ENCODE results near the gene TMEM140.
"Not testable (repeated sequence)": the region's sequence is repeated elsewhere in the genome, so short reads cannot be mapped to it uniquely, and the experiment has no call there.

The TMEM140 gene

GRCh38 chr7:135159359-135160085 lies 11.7 kb downstream of the TMEM140 start:
- peak; percentile 77 to 84 for ATAC-seq

DNA sequence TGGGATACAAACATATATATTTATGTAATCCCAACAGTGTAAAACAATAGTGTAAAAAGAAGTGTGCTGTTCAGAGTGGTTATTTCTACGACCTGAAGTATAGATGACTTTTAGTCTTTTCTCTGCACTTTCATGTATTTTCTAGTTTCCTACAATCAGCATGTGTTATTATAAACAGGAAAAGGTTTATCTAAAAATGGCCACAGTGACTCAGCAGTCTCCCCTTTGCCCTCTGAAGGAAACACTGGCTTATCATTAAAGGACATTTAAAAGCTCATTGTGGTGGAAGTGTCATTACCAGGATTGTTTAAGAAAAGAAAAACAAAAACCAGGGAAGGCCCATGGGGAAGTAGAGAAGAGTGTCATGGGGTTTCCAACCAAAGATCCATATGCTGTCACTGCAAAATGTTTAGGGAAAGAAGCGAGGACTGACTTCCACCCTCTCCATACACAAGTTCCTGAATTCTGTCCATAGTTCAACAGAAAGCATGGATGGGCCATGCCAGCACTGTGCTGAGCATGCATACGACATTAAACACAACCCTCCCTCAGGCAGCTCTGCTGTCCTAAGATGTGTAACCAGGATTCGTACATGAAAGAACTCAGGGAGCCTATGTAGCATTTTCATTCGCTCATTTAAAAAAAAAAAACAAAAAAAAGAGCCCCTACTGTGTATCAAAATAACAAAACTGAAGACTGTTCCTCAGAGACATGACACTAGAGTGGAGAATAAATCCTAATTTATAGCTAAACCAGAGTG lies 12.4 kb downstream of the TMEM140 start:
- ATAC-seq: peak; percentile 44 to 57

- no peak for ATAC-seq
Observed at GRCh38 chr7:135160858-135161653, 13.2 kb downstream of the TMEM140 start.

GRCh38 chr7:135161669-135162068 lies 13.8 kb downstream of the TMEM140 start:
- ATAC-seq: no peak

DNA sequence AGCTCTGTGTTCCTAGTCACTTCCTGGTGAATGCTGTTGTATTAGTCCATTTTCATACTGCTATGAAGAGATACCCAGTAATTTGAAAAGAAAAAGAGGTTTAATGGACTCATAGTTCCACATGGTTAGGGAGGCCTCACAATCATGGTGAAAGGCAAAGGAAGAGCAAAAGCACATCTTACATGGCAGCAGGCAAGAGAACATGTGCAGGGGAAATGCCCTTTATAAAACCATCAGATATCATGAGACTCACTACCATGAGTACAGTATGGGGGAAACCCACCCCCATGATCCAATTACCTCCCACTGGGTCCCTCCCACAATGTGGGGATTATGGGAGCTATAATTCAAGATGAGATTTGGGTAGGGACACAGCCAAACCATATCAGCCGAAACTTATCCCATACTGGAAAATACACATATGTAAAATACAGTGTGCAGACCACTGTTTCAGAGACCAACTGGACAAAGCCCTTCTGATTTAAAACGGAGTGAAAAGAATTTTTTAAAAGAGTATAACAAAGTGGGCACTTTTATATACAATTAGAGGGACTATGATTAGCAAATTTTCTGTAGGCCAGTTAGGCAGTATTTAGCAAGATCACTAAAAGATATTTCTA lies 14.6 kb downstream of the TMEM140 start:
- no peak for ATAC-seq

DNA sequence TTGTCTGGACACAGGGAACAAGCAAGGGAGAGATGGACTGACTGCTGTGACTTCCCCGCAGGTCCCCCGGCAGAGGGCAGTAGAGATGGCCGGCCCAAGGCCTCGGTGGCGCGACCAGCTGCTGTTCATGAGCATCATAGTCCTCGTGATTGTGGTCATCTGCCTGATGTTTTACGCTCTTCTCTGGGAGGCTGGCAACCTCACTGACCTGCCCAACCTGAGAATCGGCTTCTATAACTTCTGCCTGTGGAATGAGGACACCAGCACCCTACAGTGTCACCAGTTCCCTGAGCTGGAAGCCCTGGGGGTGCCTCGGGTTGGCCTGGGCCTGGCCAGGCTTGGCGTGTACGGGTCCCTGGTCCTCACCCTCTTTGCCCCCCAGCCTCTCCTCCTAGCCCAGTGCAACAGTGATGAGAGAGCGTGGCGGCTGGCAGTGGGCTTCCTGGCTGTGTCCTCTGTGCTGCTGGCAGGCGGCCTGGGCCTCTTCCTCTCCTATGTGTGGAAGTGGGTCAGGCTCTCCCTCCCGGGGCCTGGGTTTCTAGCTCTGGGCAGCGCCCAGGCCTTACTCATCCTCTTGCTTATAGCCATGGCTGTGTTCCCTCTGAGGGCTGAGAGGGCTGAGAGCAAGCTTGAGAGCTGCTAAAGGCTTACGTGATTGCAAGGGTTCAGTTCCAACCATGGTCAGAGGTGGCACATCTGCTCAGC lies 16.6 kb downstream of the TMEM140 start:
- ATAC-seq: no peak

GRCh38 chr7:135165862-135166261 lies 18.0 kb downstream of the TMEM140 start:
- ATAC-seq: no peak

GRCh38 chr7:135166338-135166990 lies 18.6 kb downstream of the TMEM140 start:
- no peak for ATAC-seq

- ATAC-seq: no peak
Observed at GRCh38 chr7:135167365-135167917, 19.6 kb downstream of the TMEM140 start.

GRCh38 chr7:135168001-135168400 lies 20.1 kb downstream of the TMEM140 start:
- ATAC-seq: no peak

DNA sequence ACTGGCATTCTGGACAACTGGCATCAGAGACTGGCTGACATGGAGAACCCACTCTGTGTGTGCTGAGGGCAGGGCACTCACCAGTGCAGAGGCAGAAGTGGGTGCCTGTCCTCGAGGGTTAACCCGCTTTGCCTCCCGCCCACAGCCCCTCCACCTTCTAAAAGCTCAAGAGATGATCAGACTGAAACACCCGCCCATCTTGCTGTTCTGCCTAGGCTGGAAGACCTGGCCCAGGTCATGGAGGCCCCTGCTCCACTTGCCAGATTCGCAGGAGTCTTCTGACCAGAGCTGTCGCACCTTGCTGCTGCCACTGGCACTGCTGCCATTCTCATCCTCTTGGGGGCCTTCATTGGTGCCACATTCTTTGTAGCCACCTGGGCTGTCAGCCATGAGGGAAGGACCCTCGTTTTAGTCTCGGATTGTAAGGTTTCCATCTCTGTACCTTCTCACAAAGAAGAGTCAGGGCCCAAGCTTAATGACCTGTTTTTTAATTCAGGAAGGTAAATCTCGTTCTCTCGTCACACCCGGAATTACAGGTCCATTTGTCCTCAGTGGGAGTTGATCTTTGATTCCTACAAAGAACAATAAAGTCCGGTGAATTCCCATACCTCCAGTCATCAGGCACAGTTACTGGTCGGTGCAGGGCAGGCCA lies 20.7 kb downstream of the TMEM140 start:
- ATAC-seq: no peak

GRCh38 chr7:135169141-135169963 lies 21.5 kb downstream of the TMEM140 start:
- ATAC-seq: peak; percentile 42 to 50

- ATAC-seq: no peak
Observed at GRCh38 chr7:135169964-135170273, 22.0 kb downstream of the TMEM140 start.

- peak; percentile 80 to 84 for ATAC-seq
Observed at GRCh38 chr7:135170274-135170997, 22.6 kb downstream of the TMEM140 start, which contains the start of gene CYREN. CYREN (minus strand) TSS chr7:135170707; CDS start chr7:135168922, 1,785 bp downstream.

DNA sequence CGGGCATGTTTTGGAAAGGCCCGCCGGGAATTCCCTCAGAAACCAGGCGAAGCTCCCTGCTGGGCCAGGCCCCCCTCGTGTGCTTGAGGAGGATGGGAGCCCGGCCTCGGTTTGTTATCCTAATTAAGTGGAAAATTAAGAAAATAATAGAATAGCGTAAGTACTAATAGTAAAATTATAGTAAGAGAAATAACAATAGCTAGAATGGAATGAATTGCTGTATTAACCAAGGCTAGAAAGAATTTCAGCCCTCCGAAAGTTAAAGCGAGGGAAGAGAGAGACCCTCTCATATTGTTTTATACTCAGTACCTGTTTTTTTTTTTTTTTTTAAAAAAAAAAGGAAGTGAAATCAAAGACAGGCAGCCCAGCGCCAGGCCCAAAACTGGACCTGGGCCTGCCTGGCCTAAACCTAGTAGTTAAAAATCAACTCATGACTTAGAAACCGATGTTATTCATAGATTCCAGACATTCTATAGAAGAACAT lies 23.2 kb downstream of the TMEM140 start:
- ATAC-seq: not testable (repeated sequence)

- ATAC-seq: not testable (repeated sequence)
Observed at GRCh38 chr7:135171581-135172291, 23.9 kb downstream of the TMEM140 start.

DNA sequence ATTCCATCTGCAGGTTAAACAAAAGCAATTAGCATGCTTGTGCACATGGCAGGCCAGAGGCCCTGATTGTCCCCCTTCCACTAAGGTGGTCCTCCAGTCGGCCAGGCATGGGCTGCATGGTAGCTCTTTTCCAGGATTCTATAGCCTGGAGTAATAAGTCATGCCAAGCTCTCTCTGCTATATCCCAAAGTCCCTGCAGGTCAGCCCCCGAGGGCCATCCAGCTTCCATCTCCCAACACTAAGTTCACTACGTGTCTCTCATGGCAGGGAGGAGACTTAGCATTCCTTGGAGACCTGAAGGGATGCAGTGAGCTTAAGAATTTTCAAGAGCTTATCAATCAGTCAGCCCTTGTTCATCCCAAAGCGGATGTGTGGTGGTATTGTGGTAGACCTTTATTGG lies 26.0 kb downstream of the TMEM140 start:
- not testable (repeated sequence) for ATAC-seq

GRCh38 chr7:135174941-135175340 lies 27.1 kb downstream of the TMEM140 start:
- no peak for ATAC-seq
